Keratinocyte (primary cell): ENCODE results near the gene GRAMD2B. TPM values are rescaled to one million over a fixed set of nuclear protein-coding genes. Genes with fewer than 3 reads are reported as not detected.

Source experiments
- DNase-seq: peaks from one replicate; pipeline ENCODE4 v3.0.0-alpha.2; 2011; ENCODE audit warnings: low read depth, missing footprints, low spot score
- FAIRE-seq: peaks from 2 replicates; lab custom pipeline; 2011; peaks lifted over from hg19 to GRCh38; lab: Jason Lieb, UNC
- H2AFZ ChIP-seq: 2 replicates; pipeline ENCODE4 v1.6.0; 2012; ENCODE audit warnings: low read length, control low read depth, inconsistent platforms; ENCODE audit not compliant: control insufficient read depth
- H3K27ac ChIP-seq: 2 replicates; pipeline ENCODE4 v1.5.1; 2011; ENCODE audit warnings: low read length; ENCODE audit not compliant: control insufficient read depth, insufficient read depth
- H3K27me3 ChIP-seq: 3 replicates; pipeline ENCODE4 v1.6.0; 2011; ENCODE audit warnings: low read length; ENCODE audit not compliant: control insufficient read depth, insufficient read depth; ENCODE audit errors: extremely low read depth
- H3K36me3 ChIP-seq, 2 experiments: 2 replicates in 1 of 2; 3 replicates in 1 of 2; pipeline ENCODE4 v1.5.1; 2011; ENCODE audit warnings: low read length in 2 of 2, mild to moderate bottlenecking in 1 of 2; ENCODE audit not compliant: control insufficient read depth in 2 of 2, insufficient read depth in 2 of 2; ENCODE audit errors: extremely low read depth in 1 of 2
- H3K4me1 ChIP-seq: 3 replicates; pipeline ENCODE4 v1.5.1; 2011; ENCODE audit warnings: low read length; ENCODE audit not compliant: control insufficient read depth, insufficient read depth; ENCODE audit errors: extremely low read depth
- H3K4me2 ChIP-seq: 3 replicates; pipeline ENCODE4 v1.6.0; 2011; ENCODE audit warnings: low read depth, low read length; ENCODE audit not compliant: control insufficient read depth, insufficient read depth; ENCODE audit errors: extremely low read depth
- H3K4me3 ChIP-seq, 3 experiments: fragments of 200-600 bp in 1 of 3; sonication (generic) in 1 of 3; 2 replicates in 2 of 3; 3 replicates in 1 of 3; pipeline ENCODE4 v1.5.1; 2011 to 2016; ENCODE audit warnings: low read length in 3 of 3, mild to moderate bottlenecking in 3 of 3, control low read depth in 2 of 3, inconsistent platforms in 1 of 3, low read depth in 1 of 3, mixed read lengths in 1 of 3, mixed run types in 1 of 3, moderate library complexity in 1 of 3; ENCODE audit not compliant: control insufficient read depth in 2 of 3, insufficient read depth in 2 of 3; ENCODE audit errors: extremely low read depth in 1 of 3
- H3K79me2 ChIP-seq: 2 replicates; pipeline ENCODE4 v1.6.0; 2012; ENCODE audit warnings: low read length; ENCODE audit not compliant: control insufficient read depth, insufficient read depth
- H3K9ac ChIP-seq: 3 replicates; pipeline ENCODE4 v1.6.0; 2011; ENCODE audit warnings: low read length; ENCODE audit not compliant: control insufficient read depth, insufficient read depth; ENCODE audit errors: extremely low read depth
- H3K9me1 ChIP-seq: 3 replicates; pipeline ENCODE4 v1.6.0; 2011; ENCODE audit warnings: low read length; ENCODE audit not compliant: control insufficient read depth, insufficient read depth; ENCODE audit errors: extremely low read depth
- H3K9me3 ChIP-seq: 2 replicates; pipeline ENCODE4 v1.5.1; 2012; ENCODE audit warnings: low read depth, low read length; ENCODE audit not compliant: control insufficient read depth
- H4K20me1 ChIP-seq: 3 replicates; pipeline ENCODE4 v1.6.0; 2011; ENCODE audit warnings: low read length; ENCODE audit not compliant: control insufficient read depth, insufficient read depth; ENCODE audit errors: extremely low read depth
- EZH2 ChIP-seq: IDR thresholded peaks from one replicate; pipeline ENCODE4 v1.6.1; 2012; ENCODE audit warnings: inconsistent platforms, mild to moderate bottlenecking, low read length, moderate library complexity
- dilution Hi-C: fragments of 300-500 bp; cut with MboI; formaldehyde crosslinking; loops from one replicate; pipeline ENCODE4 v1.7.0; 2020; ENCODE audit warnings: low sequenced_read_pairs; ENCODE audit not compliant: extremely low pct_ligation_motif_present
- polyA plus RNA-seq, 5 experiments: library from polyadenylated mRNA; depleted of rRNA in 3 of 5; stranded (reverse) in 3 of 5; stranded (forward) in 1 of 5; unstranded in 1 of 5; fragments of >200 nt; gene quantifications; 1 replicate in 1 of 5; 2 replicates in 3 of 5; 3 replicates in 1 of 5; pipeline versions ENCODE4 v1.2.1 to v1.2.3, GENCODE V29; 2011 to 2012; ENCODE audit warnings: missing spikeins in 2 of 5, low read depth in 1 of 5, low replicate concordance in 1 of 5
- TF ChIP-seq, protein P1 (sequence below), 3 experiments: IDR thresholded peaks in 1 of 3; conservative IDR thresholded peaks in 1 of 3; optimal IDR thresholded peaks in 1 of 3; 2 replicates in 2 of 3; 3 replicates in 1 of 3; pipeline versions ENCODE3 to v1.5.1; 2011; ENCODE audit warnings: low read length in 3 of 3, mild to moderate bottlenecking in 3 of 3, moderate library complexity in 2 of 3, control low read depth in 1 of 3, inconsistent platforms in 1 of 3; ENCODE audit not compliant: insufficient read depth in 2 of 3; ENCODE audit errors: extremely low read depth in 1 of 3

The GRAMD2B gene
- polyA plus RNA-seq, 1 donor (not counting 4 experiments of a cell fraction or from before 2014, with no cell fraction given): 45.9 TPM

- H2AFZ ChIP-seq: peak overlapping the region; percentile 78
- DNase-seq (no peak), FAIRE-seq (peak; percentile 69)
- peak overlapping the region; percentile 68 for H3K27ac ChIP-seq
- peak overlapping the region; percentile 57 for H3K4me2 ChIP-seq
- no peaks in the 10 kb centered on the region for H3K9me1 ChIP-seq
- TF ChIP-seq EZH2: no peak
- H3K9me3 ChIP-seq: no peaks in the 10 kb centered on the region
- no peaks in the 10 kb centered on the region for H3K27me3 ChIP-seq
- H3K4me3 ChIP-seq: no peak overlapping the region
- H3K36me3 ChIP-seq: no peaks in the 10 kb centered on the region
- H3K9ac ChIP-seq: peak overlapping the region; percentile 60
- dilution Hi-C loops: no loop called here
- H3K4me1 ChIP-seq: peaks cover 46% of the 10 kb centered on the region
- H4K20me1 ChIP-seq: no peaks in the 10 kb centered on the region
- H3K79me2 ChIP-seq: no peaks in the 10 kb centered on the region
Measured at GRCh38 chr5:126519637-126520592, 96.7 kb downstream of the GRAMD2B start.

GRCh38 chr5:126520593-126520953 lies 97.4 kb downstream of the GRAMD2B start:
- FAIRE-seq (no peak), DNase-seq (no peak)
- no peaks in the 10 kb centered on the region for H3K79me2 ChIP-seq
- dilution Hi-C loops: no loop called here
- peaks cover 47% of the 10 kb centered on the region for H3K4me1 ChIP-seq
- H3K4me3 ChIP-seq: no peak overlapping the region
- H3K9me3 ChIP-seq: no peaks in the 10 kb centered on the region
- no peaks in the 10 kb centered on the region for H4K20me1 ChIP-seq
- H3K27me3 ChIP-seq: no peaks in the 10 kb centered on the region
- no peaks in the 10 kb centered on the region for H3K9me1 ChIP-seq
- no peak overlapping the region for H3K4me2 ChIP-seq
- no peak overlapping the region for H3K27ac ChIP-seq
- H3K36me3 ChIP-seq: no peaks in the 10 kb centered on the region
- TF ChIP-seq, protein P1, sequence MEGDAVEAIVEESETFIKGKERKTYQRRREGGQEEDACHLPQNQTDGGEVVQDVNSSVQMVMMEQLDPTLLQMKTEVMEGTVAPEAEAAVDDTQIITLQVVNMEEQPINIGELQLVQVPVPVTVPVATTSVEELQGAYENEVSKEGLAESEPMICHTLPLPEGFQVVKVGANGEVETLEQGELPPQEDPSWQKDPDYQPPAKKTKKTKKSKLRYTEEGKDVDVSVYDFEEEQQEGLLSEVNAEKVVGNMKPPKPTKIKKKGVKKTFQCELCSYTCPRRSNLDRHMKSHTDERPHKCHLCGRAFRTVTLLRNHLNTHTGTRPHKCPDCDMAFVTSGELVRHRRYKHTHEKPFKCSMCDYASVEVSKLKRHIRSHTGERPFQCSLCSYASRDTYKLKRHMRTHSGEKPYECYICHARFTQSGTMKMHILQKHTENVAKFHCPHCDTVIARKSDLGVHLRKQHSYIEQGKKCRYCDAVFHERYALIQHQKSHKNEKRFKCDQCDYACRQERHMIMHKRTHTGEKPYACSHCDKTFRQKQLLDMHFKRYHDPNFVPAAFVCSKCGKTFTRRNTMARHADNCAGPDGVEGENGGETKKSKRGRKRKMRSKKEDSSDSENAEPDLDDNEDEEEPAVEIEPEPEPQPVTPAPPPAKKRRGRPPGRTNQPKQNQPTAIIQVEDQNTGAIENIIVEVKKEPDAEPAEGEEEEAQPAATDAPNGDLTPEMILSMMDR (optimal IDR thresholded peaks at IDR 0.05 in 1 of 3, IDR thresholded peaks at IDR 0.05 in 1 of 3, conservative IDR thresholded peaks at IDR 0.05 in 1 of 3; ENCODE audit: extremely low read depth in 1 of 3, insufficient read depth in 2 of 3, low read length in 3 of 3): no peak
- no peak for TF ChIP-seq EZH2
- no peak overlapping the region for H3K9ac ChIP-seq
- no peak overlapping the region for H2AFZ ChIP-seq
